A549 (cell line): ENCODE measurements around the gene RASSF6.

Experiments used
- CTCF ChIP-seq: fragments of >200 bp; sonication (Bioruptor Twin); formaldehyde crosslinking; IDR thresholded peaks from 3 replicates; pipeline ENCODE4 v1.5.1; 2016
- FOSL2 ChIP-seq, 2 experiments: fragments of 450-650 bp in 1 of 2; fragments of >200 bp in 1 of 2; sonication (Bioruptor Twin) in 1 of 2; formaldehyde crosslinking; IDR thresholded peaks; 2 replicates each; pipeline versions ENCODE4 v1.5.0 to v1.6.1; 2016 to 2020; ENCODE audit warnings: mild to moderate bottlenecking in 1 of 2, moderate library complexity in 1 of 2
- HOXA7 ChIP-seq: fragments of 250-450 bp; sonication (Bioruptor Pico); IDR thresholded peaks from 2 replicates; pipeline ENCODE4 v1.5.0; 2020; ENCODE audit warnings: mild to moderate bottlenecking, moderate library complexity
- PBX3 ChIP-seq: IDR thresholded peaks from 2 replicates; pipeline ENCODE4 v1.6.1; 2012
- SREBF2 ChIP-seq: fragments of 450-650 bp; IDR thresholded peaks from 2 replicates; pipeline ENCODE4 v1.6.1; 2014; ENCODE audit warnings: mild to moderate bottlenecking, moderate library complexity

- TF ChIP-seq HOXA7 (CRISPR knock-in tag): no peak
- TF ChIP-seq CTCF: no peak
- no peak for TF ChIP-seq SREBF2
- no peak for TF ChIP-seq FOSL2 (IDR thresholded peaks at IDR 0.05)
- TF ChIP-seq FOSL2 (CRISPR knock-in tag; IDR thresholded peaks at IDR 0.05): no peak
- no peak for TF ChIP-seq PBX3
Measured at GRCh38 chr4:73650250-73650649, 30.0 kb upstream of the RASSF6 start.
